Measurements from ENCODE around the gene LRRK1.
"Not testable (repeated sequence)": the region's sequence is repeated elsewhere in the genome, so short reads cannot be mapped to it uniquely, and the experiment has no call there.

The LRRK1 gene

DNA sequence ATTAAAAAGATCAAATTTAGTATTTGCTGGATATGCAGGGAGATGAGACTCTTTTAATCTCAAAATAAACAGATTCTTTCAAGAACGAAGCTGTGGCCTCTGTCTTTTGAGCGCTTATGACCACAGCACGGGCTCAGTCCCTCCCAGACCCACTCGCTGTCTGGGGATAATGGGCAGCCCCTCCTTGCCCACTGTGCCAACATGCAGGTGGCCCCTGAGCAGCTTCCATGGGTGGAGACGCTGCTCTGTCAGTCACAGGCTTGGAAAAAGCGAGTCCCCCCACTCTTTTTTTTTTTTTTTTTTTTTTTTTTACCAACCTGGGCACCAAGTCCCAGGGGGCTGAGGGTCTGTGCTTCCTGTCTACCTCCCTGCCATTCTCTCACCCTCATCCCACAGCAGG lies 150.9 kb downstream of the LRRK1 start:
- H2AK5ac ChIP-seq (ENCODE audit: low read length, severe bottlenecking): peak overlapping the region; percentile 63
- peak; percentile 40 for DNase-seq
- WGBS: 76% methylated on average over 6 of the region's 6 CpGs
- peak overlapping the region; percentile 96 for H2BK15ac ChIP-seq (ENCODE audit: low read depth, poor library complexity, severe bottlenecking)
- H3K18ac ChIP-seq (ENCODE audit: low read depth in 1 of 2, low read length in 2 of 2): peak overlapping the region; percentile 81 to 99
- H2BK120ac ChIP-seq (ENCODE audit: low read depth, low read length): peak overlapping the region; percentile 98
- no peaks in the 10 kb centered on the region for H3K9me3 ChIP-seq (ENCODE audit: control insufficient read depth, low read length)
- H2BK12ac ChIP-seq (ENCODE audit: low read length in 2 of 2): peak overlapping the region; percentile 91 to 99
- H3K79me1 ChIP-seq (replicated peaks; ENCODE audit: low read length, poor library complexity, severe bottlenecking): no peaks in the 10 kb centered on the region
- peak overlapping the region; percentile 8 for H2AFZ ChIP-seq (ENCODE audit: low read depth, low read length)
- H4K91ac ChIP-seq (ENCODE audit: low read length): peak overlapping the region; percentile 97
- H3K36me3 ChIP-seq (ENCODE audit: control insufficient read depth in 1 of 2, insufficient read depth in 2 of 2, low read depth in 1 of 2, low read length in 2 of 2): peaks cover 0 to 27% of the 10 kb centered on the region in 2 experiments
- no peak overlapping the region for H3K4me3 ChIP-seq (ENCODE audit: insufficient read depth in 1 of 2, low read depth in 1 of 2, low read length in 2 of 2)
- peak overlapping the region; percentile 83 to 92 for H3K4ac ChIP-seq (ENCODE audit: low read depth in 1 of 2, low read length in 2 of 2)
- no peak overlapping the region for H3K23ac ChIP-seq (ENCODE audit: low read length in 2 of 2)
- no peak overlapping the region for H2BK5ac ChIP-seq (ENCODE audit: low read depth, low read length, poor library complexity, severe bottlenecking)
- no peak overlapping the region for H3K27ac ChIP-seq (ENCODE audit: low read length, poor library complexity, severe bottlenecking)
- H3K4me1 ChIP-seq (ENCODE audit: control insufficient read depth, insufficient read depth, low read depth, low read length): peaks cover 20% of the 10 kb centered on the region
- H4K8ac ChIP-seq (ENCODE audit: low read length): peak overlapping the region; percentile 98
- H3K4me2 ChIP-seq (ENCODE audit: low read length, poor library complexity, severe bottlenecking): no peak overlapping the region
- peak overlapping the region; percentile 85 for H3K9ac ChIP-seq (ENCODE audit: low read length)
- H3K27me3 ChIP-seq (ENCODE audit: control insufficient read depth in 1 of 2, insufficient read depth in 1 of 2, low read length in 2 of 2): no peaks in the 10 kb centered on the region
- no peak overlapping the region for H3K14ac ChIP-seq (ENCODE audit: low read length in 2 of 2)

DNA sequence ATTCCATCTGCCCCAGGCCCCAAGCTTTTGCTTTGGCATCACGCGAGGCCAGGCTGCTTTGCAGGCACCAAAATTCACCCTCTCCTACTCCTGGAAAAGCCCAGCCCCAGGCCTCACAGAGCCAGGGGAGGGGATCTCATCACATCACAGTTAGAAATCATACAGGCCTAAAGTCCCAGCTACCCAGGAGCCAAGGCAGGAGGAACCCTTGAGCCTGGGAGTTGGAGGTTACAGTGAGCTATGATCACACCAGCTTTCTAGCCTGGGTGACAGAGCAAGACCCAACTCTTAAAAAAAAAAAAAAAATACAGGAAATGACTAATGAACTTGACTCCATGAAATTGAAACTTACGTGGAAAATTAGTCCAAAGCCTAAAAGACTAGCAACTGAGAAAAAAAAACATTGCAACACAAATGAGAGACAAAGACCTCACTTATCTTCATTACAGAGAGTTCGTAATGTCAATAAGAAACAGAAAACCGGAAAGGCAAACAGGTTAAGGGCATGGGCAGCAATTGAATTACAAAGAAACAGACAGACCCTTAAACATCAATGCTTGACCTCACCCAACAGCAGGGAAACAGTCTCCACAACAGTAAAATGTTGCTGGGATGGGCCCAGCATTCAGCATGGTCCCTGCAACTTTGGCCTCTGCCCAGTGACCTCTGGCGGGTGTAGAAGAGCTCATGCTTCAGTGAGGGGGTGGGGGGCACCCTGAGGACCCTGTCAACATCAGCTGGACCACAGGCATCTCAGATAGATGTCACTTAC lies 151.5 kb downstream of the LRRK1 start:
- peak overlapping the region; percentile 74 for H2BK15ac ChIP-seq (ENCODE audit: low read depth, poor library complexity, severe bottlenecking)
- peak; percentile 95 for DNase-seq
- no peaks in the 10 kb centered on the region for H3K27me3 ChIP-seq (ENCODE audit: control insufficient read depth in 1 of 2, insufficient read depth in 1 of 2, low read length in 2 of 2)
- no peak overlapping the region for H2BK5ac ChIP-seq (ENCODE audit: low read depth, low read length, poor library complexity, severe bottlenecking)
- H2BK12ac ChIP-seq (ENCODE audit: low read length in 2 of 2): peak overlapping the region; percentile 99
- H3K4ac ChIP-seq (ENCODE audit: low read depth in 1 of 2, low read length in 2 of 2): peak overlapping the region; percentile 92 to 93
- H3K9ac ChIP-seq (ENCODE audit: low read length): peak overlapping the region; percentile 85
- H2AFZ ChIP-seq (ENCODE audit: low read depth, low read length): peak overlapping the region; percentile 8
- peak overlapping the region; percentile 99 for H4K8ac ChIP-seq (ENCODE audit: low read length)
- peak overlapping the region; percentile 97 to 99 for H3K18ac ChIP-seq (ENCODE audit: low read depth in 1 of 2, low read length in 2 of 2)
- no peak overlapping the region for H3K4me2 ChIP-seq (ENCODE audit: low read length, poor library complexity, severe bottlenecking)
- peak overlapping the region; percentile 98 for H2BK120ac ChIP-seq (ENCODE audit: low read depth, low read length)
- H3K4me1 ChIP-seq (ENCODE audit: control insufficient read depth, insufficient read depth, low read depth, low read length): peaks cover 20% of the 10 kb centered on the region
- no peaks in the 10 kb centered on the region for H3K9me3 ChIP-seq (ENCODE audit: control insufficient read depth, low read length)
- H4K91ac ChIP-seq (ENCODE audit: low read length): peak overlapping the region; percentile 97
- 45% methylated on average over 5 of the region's 6 CpGs for whole genome bisulfite sequencing
- no peak overlapping the region for H3K23ac ChIP-seq (ENCODE audit: low read length in 2 of 2)
- H3K27ac ChIP-seq (ENCODE audit: low read length, poor library complexity, severe bottlenecking): peak overlapping the region; percentile 29
- peak overlapping the region; percentile 63 for H2AK5ac ChIP-seq (ENCODE audit: low read length, severe bottlenecking)
- peaks cover 0 to 21% of the 10 kb centered on the region in 2 experiments for H3K36me3 ChIP-seq (ENCODE audit: control insufficient read depth in 1 of 2, insufficient read depth in 2 of 2, low read depth in 1 of 2, low read length in 2 of 2)
- H3K14ac ChIP-seq (ENCODE audit: low read length in 2 of 2): peak overlapping the region in 1 of 2 experiments; percentile 77
- no peak overlapping the region for H3K4me3 ChIP-seq (ENCODE audit: insufficient read depth in 1 of 2, low read depth in 1 of 2, low read length in 2 of 2)
- H3K79me1 ChIP-seq (replicated peaks; ENCODE audit: low read length, poor library complexity, severe bottlenecking): no peaks in the 10 kb centered on the region

DNA sequence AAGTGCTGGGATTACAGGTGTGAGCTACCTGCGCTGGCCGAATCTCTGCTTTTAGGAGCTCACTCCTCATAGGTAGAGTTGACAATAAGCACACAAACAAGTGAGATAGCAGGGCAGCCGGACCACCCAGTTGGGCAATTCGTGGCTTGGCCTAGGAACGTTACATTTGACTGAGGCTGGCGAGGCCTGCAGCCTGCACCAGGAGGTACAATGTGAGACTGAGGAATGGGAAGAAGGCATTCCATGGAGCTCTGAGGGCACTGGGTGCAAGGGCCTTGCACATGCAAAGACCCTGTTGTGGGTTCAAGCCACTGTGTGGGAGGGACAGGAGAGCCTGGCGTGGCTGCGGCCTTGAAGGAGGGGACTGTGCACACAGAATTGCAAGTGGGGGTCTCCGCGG lies 152.5 kb downstream of the LRRK1 start:
- H3K9ac ChIP-seq (ENCODE audit: low read length): no peak overlapping the region
- DNase-seq: no peak
- peaks cover 0 to 11% of the 10 kb centered on the region in 2 experiments for H3K36me3 ChIP-seq (ENCODE audit: control insufficient read depth in 1 of 2, insufficient read depth in 2 of 2, low read depth in 1 of 2, low read length in 2 of 2)
- H3K79me1 ChIP-seq (replicated peaks; ENCODE audit: low read length, poor library complexity, severe bottlenecking): no peaks in the 10 kb centered on the region
- H2BK5ac ChIP-seq (ENCODE audit: low read depth, low read length, poor library complexity, severe bottlenecking): no peak overlapping the region
- peak overlapping the region; percentile 23 for H4K91ac ChIP-seq (ENCODE audit: low read length)
- H3K4me3 ChIP-seq (ENCODE audit: insufficient read depth in 1 of 2, low read depth in 1 of 2, low read length in 2 of 2): no peak overlapping the region
- peak overlapping the region in 1 of 2 experiments; percentile 11 for H2BK12ac ChIP-seq (ENCODE audit: low read length in 2 of 2)
- H3K14ac ChIP-seq (ENCODE audit: low read length in 2 of 2): peak overlapping the region in 1 of 2 experiments; percentile 5
- H4K8ac ChIP-seq (ENCODE audit: low read length): no peak overlapping the region
- H3K9me3 ChIP-seq (ENCODE audit: control insufficient read depth, low read length): no peaks in the 10 kb centered on the region
- H3K18ac ChIP-seq (ENCODE audit: low read depth in 1 of 2, low read length in 2 of 2): peak overlapping the region; percentile 6 to 25
- H3K27ac ChIP-seq (ENCODE audit: low read length, poor library complexity, severe bottlenecking): no peak overlapping the region
- H2BK120ac ChIP-seq (ENCODE audit: low read depth, low read length): no peak overlapping the region
- H3K4ac ChIP-seq (ENCODE audit: low read depth in 1 of 2, low read length in 2 of 2): peak overlapping the region in 1 of 2 experiments; percentile 5
- peak overlapping the region in 1 of 2 experiments; percentile 14 for H3K23ac ChIP-seq (ENCODE audit: low read length in 2 of 2)
- no peak overlapping the region for H2AFZ ChIP-seq (ENCODE audit: low read depth, low read length)
- H3K4me1 ChIP-seq (ENCODE audit: control insufficient read depth, insufficient read depth, low read depth, low read length): peaks cover 20% of the 10 kb centered on the region
- H3K4me2 ChIP-seq (ENCODE audit: low read length, poor library complexity, severe bottlenecking): no peak overlapping the region
- H2AK5ac ChIP-seq (ENCODE audit: low read length, severe bottlenecking): no peak overlapping the region
- 99% methylated on average over 10 of the region's 10 CpGs for WGBS
- no peak overlapping the region for H2BK15ac ChIP-seq (ENCODE audit: low read depth, poor library complexity, severe bottlenecking)
- no peaks in the 10 kb centered on the region for H3K27me3 ChIP-seq (ENCODE audit: control insufficient read depth in 1 of 2, insufficient read depth in 1 of 2, low read length in 2 of 2)

DNA sequence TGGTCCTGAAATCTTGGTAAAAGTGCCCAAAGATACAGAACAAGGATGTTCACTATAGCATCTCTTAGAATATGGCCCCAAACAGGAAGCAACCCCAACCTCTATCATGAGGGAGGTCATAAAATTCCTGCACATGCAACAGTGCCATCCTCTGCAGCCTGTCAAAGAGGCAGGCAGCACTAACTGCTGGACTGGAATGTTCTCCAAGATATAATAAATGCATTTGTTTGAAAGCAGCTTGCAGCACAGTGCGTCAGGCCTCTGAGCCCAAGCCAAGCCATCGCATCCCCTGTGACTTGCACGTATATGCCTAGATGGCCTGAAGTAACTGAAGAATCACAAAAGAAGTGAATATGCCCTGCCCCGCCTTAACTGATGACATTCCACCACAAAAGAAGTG lies 153.1 kb downstream of the LRRK1 start:
- not testable (repeated sequence) for H2BK120ac ChIP-seq (ENCODE audit: low read depth, low read length); H3K27ac ChIP-seq (ENCODE audit: low read length, poor library complexity, severe bottlenecking); H3K4me2 ChIP-seq (ENCODE audit: low read length, poor library complexity, severe bottlenecking); H3K14ac ChIP-seq (ENCODE audit: low read length in 2 of 2); H2AFZ ChIP-seq (ENCODE audit: low read depth, low read length); H3K4me3 ChIP-seq (ENCODE audit: insufficient read depth in 1 of 2, low read depth in 1 of 2, low read length in 2 of 2); H2BK12ac ChIP-seq (ENCODE audit: low read length in 2 of 2); H3K36me3 ChIP-seq (ENCODE audit: control insufficient read depth in 1 of 2, insufficient read depth in 2 of 2, low read depth in 1 of 2, low read length in 2 of 2); H2BK5ac ChIP-seq (ENCODE audit: low read depth, low read length, poor library complexity, severe bottlenecking); H4K91ac ChIP-seq (ENCODE audit: low read length); H3K79me1 ChIP-seq (replicated peaks; ENCODE audit: low read length, poor library complexity, severe bottlenecking); H2AK5ac ChIP-seq (ENCODE audit: low read length, severe bottlenecking); H3K23ac ChIP-seq (ENCODE audit: low read length in 2 of 2); H3K4ac ChIP-seq (ENCODE audit: low read depth in 1 of 2, low read length in 2 of 2); H3K9ac ChIP-seq (ENCODE audit: low read length); H3K9me3 ChIP-seq (ENCODE audit: control insufficient read depth, low read length); H3K18ac ChIP-seq (ENCODE audit: low read depth in 1 of 2, low read length in 2 of 2); H2BK15ac ChIP-seq (ENCODE audit: low read depth, poor library complexity, severe bottlenecking); H4K8ac ChIP-seq (ENCODE audit: low read length); H3K27me3 ChIP-seq (ENCODE audit: control insufficient read depth in 1 of 2, insufficient read depth in 1 of 2, low read length in 2 of 2)
- H3K4me1 ChIP-seq (ENCODE audit: control insufficient read depth, insufficient read depth, low read depth, low read length): peaks cover 20% of the 10 kb centered on the region
- WGBS: 73% methylated on average over 4 of the region's 4 CpGs
- peak; percentile 29 for DNase-seq
